ENCODE data around the gene DOC2B.
"Not testable (repeated sequence)": the region's sequence is repeated elsewhere in the genome, so short reads cannot be mapped to it uniquely, and the experiment has no call there.

Gene DOC2B

DNA sequence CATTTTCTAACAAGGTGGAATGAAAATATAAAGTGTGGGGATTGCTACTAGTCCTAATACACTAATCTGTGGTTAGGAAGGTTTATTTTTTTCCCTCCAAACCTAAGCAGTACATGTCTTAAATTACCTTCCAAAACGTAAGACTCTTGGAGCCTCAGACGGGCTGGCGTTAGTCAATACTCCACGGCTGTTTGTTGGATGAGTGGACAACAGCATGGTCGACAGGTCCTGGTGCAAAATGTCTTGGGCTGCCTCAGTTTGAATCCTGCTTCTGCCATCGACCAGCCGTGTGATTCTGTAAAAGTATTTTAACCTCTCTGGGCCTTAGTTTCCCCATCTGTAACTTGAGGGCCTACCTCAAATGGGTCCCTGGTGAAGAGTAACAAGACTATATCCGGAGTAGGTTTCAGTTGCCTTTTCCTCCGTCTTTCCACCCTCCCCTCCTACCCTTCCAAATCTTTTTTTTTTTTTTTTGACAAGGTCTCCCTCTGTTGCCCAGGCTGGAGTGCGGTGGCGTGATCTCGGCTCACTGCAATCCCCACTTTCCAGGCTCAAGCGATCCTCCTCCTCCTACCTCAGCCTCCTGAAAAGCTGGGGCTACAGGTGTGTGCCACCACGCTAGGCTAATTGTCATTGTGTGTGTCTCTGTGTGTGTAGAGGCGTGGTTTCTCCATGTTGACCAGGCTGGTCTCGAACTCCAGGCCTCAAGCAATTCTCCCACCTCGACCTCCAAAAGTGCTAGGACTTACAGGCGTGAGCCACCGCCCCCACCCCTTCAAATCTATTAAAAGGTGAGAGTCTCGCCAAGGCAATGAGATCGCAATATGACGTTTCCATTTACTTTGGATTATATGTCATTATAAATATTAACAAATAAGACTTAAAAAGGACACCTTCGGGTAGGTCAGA is 38.3 kb downstream of the DOC2B start:
- DNase-seq: no peak

DNA sequence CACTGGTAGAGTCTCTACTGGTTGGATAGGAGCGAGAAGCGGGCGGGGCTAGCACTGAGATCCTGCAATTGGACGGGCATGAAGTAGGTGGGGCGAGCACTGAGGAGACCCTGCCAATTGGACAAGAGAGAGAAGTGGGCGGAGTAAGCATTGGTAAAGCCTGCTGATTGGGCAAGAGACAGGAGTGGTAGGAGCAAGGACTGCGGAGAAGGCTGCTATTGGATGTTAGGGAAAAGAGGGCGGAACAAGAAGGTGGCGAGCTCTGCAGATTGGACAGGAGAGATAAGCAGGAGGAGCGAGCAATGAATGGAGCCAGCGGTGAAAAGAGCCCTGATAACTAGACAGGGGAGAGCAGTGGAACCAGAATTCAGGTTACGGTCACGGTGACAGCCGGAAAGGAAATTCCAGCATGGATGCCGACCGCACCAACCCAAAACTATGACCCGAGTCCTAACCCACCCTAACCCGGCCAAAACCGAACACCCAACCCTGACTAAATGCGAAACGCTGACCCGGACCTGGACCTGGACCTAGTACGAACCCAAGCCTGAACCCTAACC is 39.3 kb downstream of the DOC2B start:
- DNase-seq: peak; percentile 50

DNA sequence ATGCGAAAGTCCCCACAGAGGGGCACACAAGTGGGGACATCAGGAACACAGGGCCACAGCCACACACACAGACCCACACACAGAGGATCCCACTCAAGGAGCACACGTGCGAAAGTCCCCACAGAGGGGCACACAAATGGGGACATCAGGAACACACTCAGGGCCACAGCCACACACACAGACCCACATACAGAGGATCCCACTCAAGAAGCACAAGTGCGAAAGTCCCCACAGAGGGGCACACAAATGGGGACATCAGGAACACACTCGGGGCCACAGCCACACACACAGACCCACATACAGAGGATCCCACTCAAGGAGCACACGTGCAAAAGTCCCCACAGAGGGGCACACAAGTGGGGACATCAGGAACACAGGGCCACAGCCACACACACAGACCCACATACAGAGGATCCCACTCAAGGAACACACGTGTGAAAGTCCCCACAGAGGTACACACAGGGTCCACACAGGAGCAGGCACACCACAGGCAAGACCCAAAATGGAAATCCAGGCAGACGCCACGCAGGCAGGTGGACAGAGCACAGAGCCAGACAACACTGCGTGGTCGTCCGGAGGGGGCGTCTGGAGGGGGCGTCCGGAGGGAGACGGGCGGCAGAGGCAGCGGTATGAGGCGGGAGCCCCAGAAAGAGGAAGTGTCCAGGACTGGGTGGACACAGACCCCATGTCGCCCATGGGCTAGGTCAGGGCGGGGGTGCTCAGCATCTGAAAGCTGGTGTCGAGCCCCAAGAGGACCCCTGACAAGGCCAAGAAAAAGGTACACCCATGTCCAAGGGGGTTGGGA is 41.8 kb downstream of the DOC2B start:
- not testable (repeated sequence) for DNase-seq

DNA sequence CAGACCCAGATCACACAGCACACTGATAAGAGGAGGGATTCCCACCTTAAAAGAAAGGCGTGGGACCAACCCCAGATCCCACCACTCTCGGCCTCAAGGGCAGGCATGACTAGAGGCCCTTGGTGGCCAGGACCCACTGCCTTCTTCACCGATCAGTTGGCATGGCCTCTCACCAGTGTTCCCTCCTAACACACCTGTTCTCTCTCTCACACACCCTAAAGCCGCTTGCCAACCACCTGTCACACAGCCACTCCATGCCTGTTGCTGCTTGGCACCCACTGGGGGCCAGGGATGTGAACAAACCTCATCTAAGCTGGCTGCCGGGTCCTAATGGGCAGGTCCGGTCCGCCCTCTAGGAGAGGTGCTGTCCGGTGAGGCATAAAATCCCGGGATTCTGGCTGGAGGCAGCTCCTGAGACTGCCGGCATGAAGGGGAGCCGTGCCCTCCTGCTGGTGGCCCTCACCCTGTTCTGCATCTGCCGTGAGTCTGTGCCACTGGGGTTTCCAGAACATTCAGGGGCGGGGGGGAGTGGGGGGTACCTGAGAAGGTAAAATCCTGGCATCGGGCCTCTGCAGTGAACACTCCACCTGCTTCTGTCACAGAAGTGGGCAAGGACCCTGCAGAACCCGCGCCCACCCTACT is 44.2 kb downstream of the DOC2B start, which contains the start of gene SCGB1C2:
SCGB1C2 (plus strand) TSS at position 404 of the 642 bp plus-strand sequence; CDS start at position 426, 22 bp downstream.
- DNase-seq: not testable (repeated sequence)

DNA sequence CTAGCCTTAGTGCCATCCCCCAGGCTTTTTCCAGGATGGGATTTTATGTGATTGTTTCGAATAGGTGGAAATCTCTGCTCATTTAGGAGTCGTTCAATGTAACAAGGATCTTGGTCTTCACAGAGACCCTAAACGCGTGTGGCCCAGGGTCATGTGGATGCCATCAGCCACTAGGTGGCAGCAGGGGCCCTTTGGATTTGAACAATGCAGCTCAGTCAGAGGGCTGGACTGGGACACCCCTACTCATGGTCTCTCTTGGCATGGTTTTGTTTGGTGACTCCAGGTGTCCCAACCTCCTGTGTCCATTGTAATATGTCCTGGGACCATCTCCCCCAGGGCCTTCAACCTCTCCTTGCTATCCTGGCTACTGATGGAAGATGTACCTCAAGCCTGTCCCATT is 44.9 kb downstream of the DOC2B start:
- DNase-seq: not testable (repeated sequence)

DNA sequence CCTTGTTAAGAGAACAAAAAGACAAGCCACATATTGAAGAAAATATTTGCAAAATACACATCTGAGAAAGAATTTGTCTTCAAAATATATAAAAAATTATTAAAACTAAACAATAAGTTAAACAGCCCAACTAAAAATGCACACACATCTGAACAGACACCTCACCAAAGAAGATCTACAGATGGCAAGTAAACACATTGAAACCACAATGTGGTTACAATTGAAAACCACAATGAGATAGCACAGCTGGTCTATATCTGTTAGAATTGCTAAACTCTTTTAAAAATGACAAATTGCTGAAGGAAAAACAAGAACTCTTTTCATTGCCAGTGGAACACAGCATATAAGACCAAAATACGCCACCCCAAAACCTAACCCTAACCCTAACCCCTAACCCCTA is 45.6 kb downstream of the DOC2B start:
- not testable (repeated sequence) for DNase-seq

DNA sequence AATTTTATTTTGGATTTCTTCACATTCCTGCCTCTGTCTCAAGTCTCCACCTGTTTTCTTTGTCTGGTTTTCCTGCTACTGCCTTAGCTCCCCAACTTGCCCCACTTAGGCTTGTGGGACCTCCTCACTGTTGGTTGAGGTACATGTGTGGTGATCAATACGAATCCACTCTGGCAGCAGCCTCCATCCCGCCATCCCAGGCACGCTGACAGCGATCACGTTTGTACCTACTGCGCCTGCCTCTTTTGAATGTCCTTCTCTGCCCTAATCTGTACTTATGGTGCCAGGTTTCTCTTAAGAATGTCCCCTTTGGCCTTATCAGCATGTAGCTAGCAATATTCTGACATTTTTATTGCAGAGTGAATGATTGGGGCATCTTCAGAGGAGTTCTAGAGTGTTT is 46.4 kb downstream of the DOC2B start:
- not testable (repeated sequence) for DNase-seq

DNA sequence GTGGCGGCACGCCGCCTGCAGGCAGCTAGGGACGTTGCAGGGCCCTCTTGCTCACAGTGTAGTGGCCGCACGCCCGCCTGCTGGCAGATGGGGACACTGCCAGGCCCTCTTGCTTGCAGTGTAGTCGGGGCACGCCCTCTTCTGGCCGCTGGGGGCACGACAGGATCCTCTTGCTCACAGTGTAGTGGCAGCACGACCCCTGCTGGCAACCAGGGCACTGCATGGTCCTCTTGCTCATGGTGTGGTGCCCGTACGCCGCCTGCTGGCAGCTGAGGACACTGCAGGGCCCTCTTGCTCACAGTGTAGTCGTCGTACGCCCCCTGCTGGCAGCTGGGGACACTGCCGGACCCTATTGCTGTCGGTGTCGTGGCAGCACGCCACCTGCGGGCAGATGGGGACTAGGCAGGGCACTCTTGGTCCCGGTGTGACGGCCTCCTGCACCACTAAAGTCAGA is 47.1 kb downstream of the DOC2B start:
- DNase-seq: not testable (repeated sequence)

DNA sequence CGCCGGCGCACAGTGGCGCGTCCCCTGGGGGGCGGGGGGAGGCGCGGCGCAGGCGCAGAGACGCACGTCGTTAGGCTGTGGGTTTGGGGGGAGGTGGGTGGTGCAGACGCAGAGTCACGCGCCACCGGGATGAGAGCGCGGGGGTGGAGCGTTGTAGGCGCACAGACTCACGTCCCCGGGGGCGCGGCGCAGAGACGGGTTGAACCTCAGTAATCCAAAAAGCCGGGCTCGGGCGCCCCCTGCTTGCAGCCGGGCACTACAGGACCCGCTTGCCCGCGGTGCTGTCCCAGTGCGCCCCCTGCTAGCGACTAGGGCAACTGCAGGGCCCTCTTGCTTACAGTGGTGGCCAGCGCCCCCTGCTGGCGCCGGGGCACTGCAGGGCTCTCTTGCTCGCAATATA is 47.5 kb downstream of the DOC2B start:
- not testable (repeated sequence) for DNase-seq

DNA sequence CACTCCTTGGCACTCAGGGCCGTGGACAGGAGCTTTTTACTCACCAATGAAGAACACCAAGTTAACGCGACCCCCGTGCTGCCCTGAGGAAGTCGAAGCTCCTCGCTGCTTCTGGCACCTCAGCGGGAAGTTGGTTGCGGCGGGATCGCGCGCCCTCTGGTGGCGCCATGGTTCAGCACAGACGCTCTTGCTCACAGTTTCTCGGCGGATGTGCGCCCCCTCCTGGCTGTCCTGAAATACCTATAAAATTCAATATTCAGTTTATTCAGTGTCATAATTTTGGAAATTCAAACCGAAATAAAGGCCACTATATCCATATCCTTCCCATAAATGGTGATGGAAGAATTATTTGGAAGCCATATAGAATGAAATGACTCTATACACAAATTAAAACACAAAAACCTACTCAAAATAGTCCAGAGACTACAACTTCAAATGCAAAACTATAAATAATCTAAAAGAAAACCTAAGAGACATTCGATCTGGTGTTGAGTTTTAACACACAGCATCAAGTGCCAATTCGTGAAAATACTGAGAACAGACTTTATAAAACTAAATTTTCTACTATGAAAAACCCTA is 63.0 kb downstream of the DOC2B start:
- not testable (repeated sequence) for DNase-seq

DNA sequence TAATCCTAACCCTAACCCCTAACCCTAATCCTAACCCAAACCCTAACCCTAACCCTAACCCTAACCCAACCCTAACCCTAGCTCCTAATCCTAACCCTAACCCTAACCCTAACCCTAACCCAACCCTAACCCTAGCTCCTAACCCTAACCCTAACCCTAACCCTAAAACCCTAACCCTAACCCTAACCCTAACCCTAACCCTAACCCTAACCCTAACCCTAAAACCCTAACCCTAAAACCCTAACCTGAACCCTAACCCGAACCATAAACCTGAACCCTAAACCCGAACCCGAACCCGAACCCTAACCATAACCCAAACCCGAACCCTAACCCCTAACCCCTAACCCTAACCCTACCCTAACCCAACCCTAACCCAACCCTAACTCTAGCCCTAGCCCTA is 68.3 kb downstream of the DOC2B start:
- not testable (repeated sequence) for DNase-seq
